ENCODE measurements around the gene SPINT1.
A peak's percentile ranks its signal among the peaks of the same experiment; 100 is the strongest.

SPINT1 gene

DNA sequence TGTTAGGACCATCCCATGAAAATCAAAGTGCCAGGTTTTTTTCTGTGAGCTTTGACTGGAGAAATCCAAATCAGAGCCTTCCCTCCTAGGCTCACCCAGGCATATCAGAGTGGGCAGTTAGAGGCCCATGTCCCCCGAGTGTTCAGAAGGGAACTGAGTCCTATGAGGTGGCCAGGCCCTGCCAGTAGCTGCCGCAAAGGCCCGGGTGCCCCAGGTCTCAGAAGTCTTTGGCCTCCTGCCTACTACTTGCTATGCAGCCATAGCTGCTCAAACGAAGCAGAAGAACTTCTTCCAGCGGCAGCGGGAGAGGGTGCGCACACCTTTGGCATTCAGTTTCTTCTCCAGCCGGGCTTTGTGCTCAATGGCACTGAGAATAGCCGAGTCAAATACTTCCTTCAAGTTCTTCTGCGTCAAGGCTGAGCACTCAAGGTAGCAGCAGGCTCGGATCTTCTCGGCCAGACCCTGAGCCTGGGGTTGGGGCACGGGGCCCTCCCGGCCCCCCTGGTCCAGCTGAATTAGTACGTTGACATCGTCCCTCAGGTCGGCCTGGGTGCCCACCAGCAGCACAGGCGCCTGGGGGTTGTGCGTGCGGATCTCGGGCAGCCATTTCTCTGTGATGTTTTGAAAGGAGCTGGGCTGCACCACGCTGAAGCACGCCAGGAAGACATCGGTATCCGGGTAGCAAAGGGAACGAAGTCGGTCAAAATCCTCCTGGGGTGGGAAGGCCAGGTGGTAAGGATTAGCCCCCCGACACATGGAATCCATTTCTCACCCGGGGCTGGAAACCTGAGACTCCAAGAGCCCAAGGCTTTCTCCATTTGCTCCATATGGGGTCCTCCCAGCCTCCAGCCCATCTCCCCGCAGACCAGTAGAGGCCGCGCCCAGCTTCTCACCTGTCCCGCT, 29.2 kb downstream of the SPINT1 start:
- peak; percentile 28; the same call in 1 of the 2 replicates for TF ChIP-seq TCF12 (IDR thresholded peaks at IDR 0.05; ENCODE audit: low read depth)
- TF ChIP-seq RAD21 (IDR thresholded peaks at IDR 0.05; ENCODE audit: low read depth), result no peak

DNA sequence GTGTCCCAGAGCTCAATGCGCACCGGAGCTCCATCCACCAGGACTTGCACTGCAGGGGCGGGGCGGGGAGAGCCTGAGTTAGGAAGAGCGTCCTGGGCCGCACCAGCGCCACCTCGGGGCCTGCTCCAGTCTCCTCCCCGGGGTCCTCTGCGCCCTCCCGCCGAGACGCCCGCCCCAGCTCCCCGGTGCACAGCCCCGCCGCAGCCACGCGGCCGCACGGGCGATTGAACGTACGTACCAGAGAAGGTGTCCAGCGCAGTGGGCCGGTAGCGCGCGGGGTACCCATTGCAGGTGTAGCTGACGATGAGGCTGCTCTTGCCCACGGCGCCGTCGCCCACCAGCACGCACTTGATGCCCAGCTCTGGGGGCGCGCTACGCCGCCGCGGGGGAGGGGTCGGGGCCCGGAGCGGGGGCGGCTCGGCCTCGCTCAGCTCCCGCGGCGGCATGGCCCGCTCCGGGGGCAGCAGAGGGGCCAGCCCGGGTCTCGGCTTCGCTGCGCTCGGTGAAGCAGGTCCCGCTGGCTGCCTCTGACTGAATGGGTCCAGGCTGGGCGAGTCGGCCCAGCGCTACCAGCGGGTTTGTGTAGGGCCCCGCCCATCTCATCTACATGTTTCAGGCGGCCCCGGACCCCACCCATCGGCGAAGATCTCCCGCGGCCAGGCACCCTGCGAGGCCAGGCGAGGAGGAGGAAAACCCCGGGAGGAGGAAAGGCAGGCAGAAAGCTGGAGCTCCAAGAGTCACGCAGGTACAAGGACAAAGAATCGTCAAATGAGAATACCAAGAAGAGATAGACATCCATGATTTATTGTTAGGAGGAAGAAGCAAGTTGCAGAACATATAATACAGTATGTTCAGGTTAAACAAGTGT, 30.1 kb downstream of the SPINT1 start, which contains the start of gene RHOV:
Gene RHOV, minus strand, starts transcription at position 541 of the 868 bp plus-strand sequence. Its CDS starts 95 bp downstream, at position 446.
- peak; percentile 69; the same call in 1 of the 2 replicates for TF ChIP-seq TAF1 (IDR thresholded peaks at IDR 0.05; ENCODE audit: low read depth)
- no peak for TF ChIP-seq TEAD4 (IDR thresholded peaks at IDR 0.05)
- no peak for TF ChIP-seq EP300 (IDR thresholded peaks at IDR 0.05; ENCODE audit: borderline replicate concordance)
- TF ChIP-seq EGR1 (IDR thresholded peaks at IDR 0.05), result no peak
- TF ChIP-seq RAD21 (IDR thresholded peaks at IDR 0.05; ENCODE audit: low read depth), result peak; percentile 28; the same call in 1 of the 2 replicates
- TF ChIP-seq ZBTB7A (IDR thresholded peaks at IDR 0.05; ENCODE audit: low read depth), result peak; percentile 74
- TF ChIP-seq, protein P1, sequence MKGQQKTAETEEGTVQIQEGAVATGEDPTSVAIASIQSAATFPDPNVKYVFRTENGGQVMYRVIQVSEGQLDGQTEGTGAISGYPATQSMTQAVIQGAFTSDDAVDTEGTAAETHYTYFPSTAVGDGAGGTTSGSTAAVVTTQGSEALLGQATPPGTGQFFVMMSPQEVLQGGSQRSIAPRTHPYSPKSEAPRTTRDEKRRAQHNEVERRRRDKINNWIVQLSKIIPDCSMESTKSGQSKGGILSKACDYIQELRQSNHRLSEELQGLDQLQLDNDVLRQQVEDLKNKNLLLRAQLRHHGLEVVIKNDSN (IDR thresholded peaks at IDR 0.05), result no peak
- no peak for TF ChIP-seq NFIC (IDR thresholded peaks at IDR 0.05)
- TF ChIP-seq TCF12 (IDR thresholded peaks at IDR 0.05; ENCODE audit: low read depth), result no peak; the same call in none of the 2 replicates
- no peak; the same call in 1 of the 2 replicates for TF ChIP-seq YY1 (IDR thresholded peaks at IDR 0.05; ENCODE audit: low read depth)
- no peak for TF ChIP-seq CREB1 (IDR thresholded peaks at IDR 0.05; ENCODE audit: low read depth)
- TF ChIP-seq, protein P2, sequence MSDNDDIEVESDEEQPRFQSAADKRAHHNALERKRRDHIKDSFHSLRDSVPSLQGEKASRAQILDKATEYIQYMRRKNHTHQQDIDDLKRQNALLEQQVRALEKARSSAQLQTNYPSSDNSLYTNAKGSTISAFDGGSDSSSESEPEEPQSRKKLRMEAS (IDR thresholded peaks at IDR 0.05), result peak; percentile 79
- TF ChIP-seq FOXM1 (IDR thresholded peaks at IDR 0.05; ENCODE audit: borderline replicate concordance, low read depth), result no peak
- no peak for TF ChIP-seq CEBPB (IDR thresholded peaks at IDR 0.05)
- TF ChIP-seq, protein P3, sequence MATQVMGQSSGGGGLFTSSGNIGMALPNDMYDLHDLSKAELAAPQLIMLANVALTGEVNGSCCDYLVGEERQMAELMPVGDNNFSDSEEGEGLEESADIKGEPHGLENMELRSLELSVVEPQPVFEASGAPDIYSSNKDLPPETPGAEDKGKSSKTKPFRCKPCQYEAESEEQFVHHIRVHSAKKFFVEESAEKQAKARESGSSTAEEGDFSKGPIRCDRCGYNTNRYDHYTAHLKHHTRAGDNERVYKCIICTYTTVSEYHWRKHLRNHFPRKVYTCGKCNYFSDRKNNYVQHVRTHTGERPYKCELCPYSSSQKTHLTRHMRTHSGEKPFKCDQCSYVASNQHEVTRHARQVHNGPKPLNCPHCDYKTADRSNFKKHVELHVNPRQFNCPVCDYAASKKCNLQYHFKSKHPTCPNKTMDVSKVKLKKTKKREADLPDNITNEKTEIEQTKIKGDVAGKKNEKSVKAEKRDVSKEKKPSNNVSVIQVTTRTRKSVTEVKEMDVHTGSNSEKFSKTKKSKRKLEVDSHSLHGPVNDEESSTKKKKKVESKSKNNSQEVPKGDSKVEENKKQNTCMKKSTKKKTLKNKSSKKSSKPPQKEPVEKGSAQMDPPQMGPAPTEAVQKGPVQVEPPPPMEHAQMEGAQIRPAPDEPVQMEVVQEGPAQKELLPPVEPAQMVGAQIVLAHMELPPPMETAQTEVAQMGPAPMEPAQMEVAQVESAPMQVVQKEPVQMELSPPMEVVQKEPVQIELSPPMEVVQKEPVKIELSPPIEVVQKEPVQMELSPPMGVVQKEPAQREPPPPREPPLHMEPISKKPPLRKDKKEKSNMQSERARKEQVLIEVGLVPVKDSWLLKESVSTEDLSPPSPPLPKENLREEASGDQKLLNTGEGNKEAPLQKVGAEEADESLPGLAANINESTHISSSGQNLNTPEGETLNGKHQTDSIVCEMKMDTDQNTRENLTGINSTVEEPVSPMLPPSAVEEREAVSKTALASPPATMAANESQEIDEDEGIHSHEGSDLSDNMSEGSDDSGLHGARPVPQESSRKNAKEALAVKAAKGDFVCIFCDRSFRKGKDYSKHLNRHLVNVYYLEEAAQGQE (IDR thresholded peaks at IDR 0.05; ENCODE audit: low read depth), result no peak

DNA sequence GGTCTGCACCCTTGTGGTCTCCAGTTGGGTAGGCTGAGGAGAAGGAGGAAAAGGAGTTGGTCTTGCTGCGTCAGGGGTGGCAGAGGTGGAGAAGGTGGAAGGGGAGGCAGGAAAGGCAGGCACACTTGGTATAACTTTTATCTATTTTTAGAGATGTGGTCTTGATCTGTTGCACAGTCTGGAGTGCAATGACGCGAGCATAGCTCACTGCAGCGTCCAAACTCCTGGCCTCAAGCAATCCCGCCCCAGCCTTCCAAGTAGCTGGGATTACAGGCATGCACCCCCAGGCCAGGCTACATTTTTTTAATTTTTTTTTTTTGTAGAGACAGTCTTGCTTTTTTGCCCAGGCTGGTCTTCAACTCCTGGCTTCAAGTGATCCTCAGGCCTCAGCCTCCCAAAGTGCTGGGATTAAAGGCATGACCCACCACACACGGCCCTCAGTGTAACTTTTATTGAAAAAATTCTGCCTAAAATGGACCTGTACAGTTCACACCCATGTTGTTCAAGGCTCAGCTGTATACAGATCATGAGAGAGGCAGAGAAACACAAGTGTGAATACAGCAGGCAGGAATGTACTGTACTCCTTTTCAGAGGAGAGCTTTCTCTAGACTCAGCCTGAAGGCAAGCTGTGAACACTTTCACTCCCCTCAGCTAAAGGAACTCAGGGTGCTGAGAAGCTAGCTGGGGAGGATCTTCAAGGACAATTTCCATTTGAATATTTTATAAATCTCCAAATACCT, 32.3 kb downstream of the SPINT1 start:
- TF ChIP-seq EGR1 (IDR thresholded peaks at IDR 0.05) (no peak), ZBTB7A (IDR thresholded peaks at IDR 0.05; ENCODE audit: low read depth) (no peak), CREB1 (IDR thresholded peaks at IDR 0.05; ENCODE audit: low read depth) (no peak), EP300 (IDR thresholded peaks at IDR 0.05; ENCODE audit: borderline replicate concordance) (no peak), FOXM1 (IDR thresholded peaks at IDR 0.05; ENCODE audit: borderline replicate concordance, low read depth) (no peak), TEAD4 (IDR thresholded peaks at IDR 0.05) (no peak)

DNA sequence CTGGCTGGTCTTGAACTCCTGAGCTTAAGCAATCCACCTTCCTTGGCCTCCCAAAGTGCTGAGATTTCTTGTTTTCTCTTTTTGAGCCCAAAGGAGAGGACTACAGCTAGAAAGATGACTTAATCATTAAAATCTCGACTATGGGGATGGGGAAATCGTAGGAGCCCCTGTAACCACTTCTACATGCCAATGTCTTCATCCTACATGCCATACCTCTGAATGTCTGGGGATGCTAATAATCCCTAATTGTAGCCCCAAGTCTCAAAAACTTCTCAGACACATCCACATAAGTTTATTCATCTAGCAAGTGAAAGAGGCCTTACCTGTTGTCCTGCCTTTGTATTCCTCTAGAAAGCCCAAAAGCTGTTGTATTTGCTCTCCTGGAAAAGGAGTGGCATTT, 33.8 kb downstream of the SPINT1 start:
- no peak for TF ChIP-seq CREB1 (IDR thresholded peaks at IDR 0.05; ENCODE audit: low read depth)
- no peak for TF ChIP-seq EGR1 (IDR thresholded peaks at IDR 0.05)
- TF ChIP-seq YY1 (IDR thresholded peaks at IDR 0.05; ENCODE audit: low read depth), result no peak
- TF ChIP-seq TAF1 (IDR thresholded peaks at IDR 0.05; ENCODE audit: low read depth), result no peak
- TF ChIP-seq FOXM1 (IDR thresholded peaks at IDR 0.05; ENCODE audit: borderline replicate concordance, low read depth), result no peak
- TF ChIP-seq RAD21 (IDR thresholded peaks at IDR 0.05; ENCODE audit: low read depth), result no peak
- TF ChIP-seq, protein P3 (IDR thresholded peaks at IDR 0.05; ENCODE audit: low read depth), result no peak
- no peak for TF ChIP-seq TEAD4 (IDR thresholded peaks at IDR 0.05)
- TF ChIP-seq CEBPB (IDR thresholded peaks at IDR 0.05), result no peak
- no peak for TF ChIP-seq NFIC (IDR thresholded peaks at IDR 0.05)
- no peak for TF ChIP-seq TCF12 (IDR thresholded peaks at IDR 0.05; ENCODE audit: low read depth)
- TF ChIP-seq, protein P1 (IDR thresholded peaks at IDR 0.05), result no peak
- TF ChIP-seq, protein P2 (IDR thresholded peaks at IDR 0.05), result no peak
- no peak for TF ChIP-seq ZBTB7A (IDR thresholded peaks at IDR 0.05; ENCODE audit: low read depth)
- no peak for TF ChIP-seq EP300 (IDR thresholded peaks at IDR 0.05; ENCODE audit: borderline replicate concordance)

All from Ishikawa (cell line).